Hindlimb muscle (tissue), 1 donor: ENCODE measurements around the gene AQP11. TPM values are rescaled to one million over a fixed set of nuclear protein-coding genes. Genes with fewer than 3 reads are reported as not detected.
A peak's percentile ranks its signal among the peaks of the same experiment; 100 is the strongest.
"Not testable (repeated sequence)": the region's sequence is repeated elsewhere in the genome, so short reads cannot be mapped to it uniquely, and the experiment has no call there.

ENCODE experiments used
- DNase-seq: peaks from one replicate; pipeline ENCODE4 v3.0.0-alpha.2; 2013
- polyA plus RNA-seq: library from polyadenylated mRNA; unstranded; fragments of 120-200 nt; gene quantifications from one replicate; pipeline ENCODE4 v1.2.1, GENCODE V29; 2013; ENCODE audit not compliant: insufficient read length

Gene AQP11, protein sequence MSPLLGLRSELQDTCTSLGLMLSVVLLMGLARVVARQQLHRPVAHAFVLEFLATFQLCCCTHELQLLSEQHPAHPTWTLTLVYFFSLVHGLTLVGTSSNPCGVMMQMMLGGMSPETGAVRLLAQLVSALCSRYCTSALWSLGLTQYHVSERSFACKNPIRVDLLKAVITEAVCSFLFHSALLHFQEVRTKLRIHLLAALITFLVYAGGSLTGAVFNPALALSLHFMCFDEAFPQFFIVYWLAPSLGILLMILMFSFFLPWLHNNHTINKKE
- 1.5 TPM for polyA plus RNA-seq

DNA sequence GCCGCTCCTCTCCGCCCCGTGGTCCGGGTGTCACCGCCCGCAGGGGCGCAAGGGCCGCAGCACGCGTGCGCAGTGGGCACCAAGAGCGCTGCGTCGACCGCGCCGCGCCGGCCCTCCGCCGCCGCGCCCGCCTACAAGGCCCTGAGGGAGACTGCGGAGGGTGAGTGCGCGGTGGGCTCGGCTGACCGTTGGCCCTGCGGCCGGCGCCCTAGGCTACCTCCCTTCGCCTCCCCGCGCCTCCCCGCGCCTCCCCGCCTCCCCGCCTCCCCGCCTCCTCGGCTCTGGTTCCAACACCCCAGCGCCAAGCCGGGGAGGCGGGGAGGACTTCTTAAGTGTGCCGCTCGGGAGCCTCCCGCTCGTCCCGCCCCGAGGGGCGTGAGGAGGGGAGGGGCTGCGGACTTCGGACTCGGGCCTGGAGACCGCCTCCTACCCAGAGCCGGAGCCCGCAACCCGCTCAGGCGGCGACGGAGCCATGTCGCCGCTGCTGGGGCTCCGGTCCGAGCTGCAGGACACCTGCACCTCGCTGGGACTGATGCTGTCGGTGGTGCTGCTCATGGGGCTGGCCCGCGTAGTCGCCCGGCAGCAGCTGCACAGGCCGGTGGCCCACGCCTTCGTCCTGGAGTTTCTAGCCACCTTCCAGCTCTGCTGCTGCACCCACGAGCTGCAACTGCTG lies at the start of gene AQP11:
Gene AQP11, plus strand, starts transcription at position 433 of the 673 bp plus-strand sequence. Its CDS starts 40 bp downstream, at position 473.
- DNase-seq: peak; percentile 90

DNA sequence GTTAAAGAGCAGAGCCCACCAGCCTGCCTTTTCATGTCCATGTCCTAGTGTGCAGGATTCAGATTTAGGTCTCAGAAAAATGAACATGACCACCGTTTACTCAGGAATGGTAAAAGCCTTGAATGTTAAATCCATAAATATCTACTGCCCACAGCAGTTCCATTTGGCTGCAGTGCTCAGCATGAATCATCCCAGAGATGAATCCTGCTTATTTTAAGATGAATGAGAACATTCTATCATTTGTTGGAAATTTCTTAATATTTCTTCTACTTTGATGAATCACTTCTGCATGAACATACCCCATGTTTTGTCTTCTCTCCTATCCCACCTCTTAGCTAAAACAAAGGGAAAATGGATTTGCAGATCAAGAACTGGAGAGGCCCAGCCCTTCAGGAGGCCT lies 47.5 kb upstream of the AQP11 start:
- no peak for DNase-seq

DNA sequence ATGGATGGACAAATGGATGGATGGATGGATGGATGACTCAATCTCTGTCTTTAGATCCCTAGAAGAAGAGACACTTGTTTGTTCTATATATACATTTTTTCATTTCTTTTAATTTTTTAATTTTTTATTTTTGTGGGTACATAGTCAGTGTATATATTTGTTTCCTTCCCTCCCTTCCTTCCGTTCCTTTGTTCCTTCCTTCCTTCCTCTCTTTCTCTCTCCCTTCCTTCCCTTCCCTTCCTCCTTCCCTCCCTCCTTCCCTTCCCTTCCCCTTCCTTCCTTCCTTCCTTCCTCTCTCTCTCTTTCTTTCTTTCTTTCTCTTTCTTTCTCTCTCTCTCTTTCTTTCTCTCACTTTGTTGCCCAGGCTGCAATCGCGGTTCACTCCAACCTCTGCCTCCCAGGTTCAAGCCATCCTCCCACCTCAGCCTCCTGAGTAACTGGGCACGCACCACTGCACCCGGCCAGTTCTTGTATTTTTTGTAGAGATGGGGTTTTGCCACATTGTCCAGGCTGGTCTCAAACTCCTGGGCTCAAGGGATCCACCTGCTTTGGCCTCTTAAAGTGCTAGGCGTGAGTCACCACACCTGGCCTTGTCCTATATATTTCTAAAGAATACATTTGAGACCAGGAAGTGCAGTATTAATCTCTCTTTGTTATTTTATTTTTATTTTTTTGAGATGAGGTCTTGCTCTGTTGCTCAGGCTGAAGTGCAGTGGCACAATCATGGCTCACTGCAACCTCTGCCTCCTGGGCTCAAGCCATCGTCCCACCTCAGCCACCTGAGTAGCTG lies 42.5 kb upstream of the AQP11 start:
- no peak for DNase-seq

DNA sequence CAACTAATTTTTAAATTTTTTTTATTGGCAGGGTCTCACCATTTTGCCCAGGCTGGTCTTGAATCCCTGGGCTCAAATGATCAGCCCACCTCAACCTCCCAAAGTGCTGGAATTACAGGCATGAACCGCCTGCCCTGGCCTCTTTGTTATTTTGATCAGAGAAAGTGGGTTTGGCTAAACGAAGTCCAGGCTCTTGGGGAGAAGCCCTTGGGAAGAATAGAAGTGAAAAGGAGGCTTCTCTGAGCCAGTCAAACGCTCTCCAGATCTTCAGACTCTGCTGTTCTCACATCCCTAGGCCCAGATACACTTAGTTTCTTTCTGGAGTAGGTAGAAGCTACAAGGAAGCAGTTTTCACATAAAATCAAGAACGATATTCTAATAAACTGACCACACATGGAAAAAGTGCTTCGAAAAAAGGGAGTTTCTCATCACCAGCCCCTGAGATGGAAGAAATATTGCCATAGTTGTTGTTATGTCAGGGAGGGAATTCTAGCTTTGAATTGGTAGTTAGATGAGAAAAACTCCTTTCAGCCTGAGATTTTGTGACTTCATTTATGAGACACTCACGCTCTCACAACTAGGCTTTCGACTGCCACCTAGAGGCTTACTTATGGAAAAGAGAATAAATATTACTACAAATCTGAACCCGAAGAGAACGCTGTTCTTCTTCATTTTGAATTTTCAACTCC lies 41.7 kb upstream of the AQP11 start:
- DNase-seq: peak; percentile 73

DNA sequence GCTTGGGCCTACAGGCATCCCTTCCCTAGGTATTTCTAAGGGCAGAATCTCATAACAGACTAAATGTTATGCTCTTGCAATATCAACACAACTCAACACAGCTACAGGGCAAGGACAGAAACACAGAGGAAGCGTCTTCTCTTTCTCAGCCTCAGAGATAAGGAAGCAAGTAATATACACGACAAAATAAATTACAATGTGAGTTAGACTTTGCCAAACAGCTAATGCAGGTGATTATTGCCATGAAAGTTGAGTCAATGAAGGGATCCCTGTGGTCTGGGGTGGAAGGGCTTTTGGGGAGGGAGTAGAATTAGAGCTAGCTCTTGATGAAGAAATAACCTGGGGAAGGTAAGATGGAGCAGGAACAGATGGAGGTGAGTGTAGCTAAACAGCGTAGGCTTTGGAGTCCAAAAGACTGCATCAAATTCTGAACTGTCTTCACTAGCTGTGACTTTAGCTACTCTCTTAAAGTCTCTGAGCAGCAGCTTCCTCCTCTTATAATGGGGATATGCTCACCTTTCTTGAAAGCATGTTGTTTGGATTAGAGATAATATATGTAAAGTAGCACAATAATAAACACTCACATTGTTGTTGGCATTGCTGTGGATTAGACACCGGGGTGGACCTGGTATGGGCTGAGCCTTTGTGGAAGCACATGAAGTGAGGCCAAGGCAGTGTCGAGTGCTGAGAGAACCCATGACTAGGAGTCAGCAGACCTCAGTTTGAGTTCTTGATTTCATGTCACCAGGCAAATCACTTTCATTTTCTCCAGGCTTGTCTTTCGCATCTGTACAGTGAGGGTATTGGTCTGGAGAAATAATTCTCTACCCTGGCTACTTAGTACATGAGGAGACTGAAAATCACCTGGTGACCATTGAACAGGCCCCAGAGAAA lies 41.0 kb upstream of the AQP11 start:
- no peak for DNase-seq

DNA sequence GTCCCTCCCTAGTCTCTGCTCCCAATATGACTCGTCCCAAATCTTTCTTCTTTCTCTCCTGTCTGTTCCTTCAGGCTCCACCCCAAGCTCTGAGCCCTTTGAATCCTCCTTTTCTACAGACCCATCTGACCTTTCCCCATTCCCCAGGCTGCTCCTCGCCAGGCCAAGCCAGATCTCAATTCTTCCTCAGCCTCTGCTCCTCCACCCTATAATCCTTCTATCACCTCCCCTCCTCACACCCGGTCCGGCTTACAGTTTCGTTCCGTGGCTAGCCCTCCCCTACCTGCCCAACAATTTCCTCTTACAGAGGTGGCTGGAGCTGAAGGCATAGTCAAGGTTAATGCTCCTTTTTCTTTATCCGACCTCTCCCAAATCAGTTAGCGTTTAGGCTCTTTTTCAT lies 38.3 kb upstream of the AQP11 start:
- DNase-seq: not testable (repeated sequence)

DNA sequence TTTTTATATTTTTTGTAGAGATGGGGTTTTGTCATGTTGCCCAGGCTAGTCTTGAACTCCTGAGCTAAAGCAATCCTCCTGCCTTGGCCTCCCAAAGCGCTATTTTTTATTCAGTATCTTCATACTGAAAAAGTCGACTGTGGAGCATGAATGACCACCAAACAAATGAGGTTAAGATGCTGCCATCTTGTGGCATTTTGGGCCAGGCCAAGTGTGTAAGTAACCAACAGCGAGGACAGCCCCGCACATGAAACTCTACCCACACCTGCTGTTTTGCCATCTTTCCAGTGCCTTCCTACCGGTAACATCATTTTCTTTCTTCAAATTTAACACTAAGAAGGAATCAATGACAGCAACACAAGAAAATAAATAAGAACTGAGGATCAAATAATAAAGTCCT lies 32.2 kb upstream of the AQP11 start:
- no peak for DNase-seq

DNA sequence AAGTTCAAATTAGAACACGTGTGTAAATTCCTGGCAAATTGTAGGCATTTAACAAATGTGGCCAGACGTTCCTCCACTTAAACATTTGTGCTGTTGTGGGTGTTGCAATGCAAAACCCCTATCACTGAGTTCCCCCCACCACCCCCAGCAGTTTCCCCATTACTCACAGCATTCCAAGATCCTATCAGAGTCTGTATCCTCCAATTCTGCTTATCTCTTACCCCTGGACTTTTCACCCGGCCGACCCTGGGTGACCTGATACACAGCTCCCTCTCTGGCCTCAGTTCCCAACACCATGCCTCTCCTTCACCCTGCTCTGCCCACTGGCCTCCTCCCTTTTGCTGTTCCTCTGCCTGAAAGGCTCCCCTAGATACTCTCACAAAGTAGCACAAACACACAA lies 31.4 kb upstream of the AQP11 start:
- no peak for DNase-seq

DNA sequence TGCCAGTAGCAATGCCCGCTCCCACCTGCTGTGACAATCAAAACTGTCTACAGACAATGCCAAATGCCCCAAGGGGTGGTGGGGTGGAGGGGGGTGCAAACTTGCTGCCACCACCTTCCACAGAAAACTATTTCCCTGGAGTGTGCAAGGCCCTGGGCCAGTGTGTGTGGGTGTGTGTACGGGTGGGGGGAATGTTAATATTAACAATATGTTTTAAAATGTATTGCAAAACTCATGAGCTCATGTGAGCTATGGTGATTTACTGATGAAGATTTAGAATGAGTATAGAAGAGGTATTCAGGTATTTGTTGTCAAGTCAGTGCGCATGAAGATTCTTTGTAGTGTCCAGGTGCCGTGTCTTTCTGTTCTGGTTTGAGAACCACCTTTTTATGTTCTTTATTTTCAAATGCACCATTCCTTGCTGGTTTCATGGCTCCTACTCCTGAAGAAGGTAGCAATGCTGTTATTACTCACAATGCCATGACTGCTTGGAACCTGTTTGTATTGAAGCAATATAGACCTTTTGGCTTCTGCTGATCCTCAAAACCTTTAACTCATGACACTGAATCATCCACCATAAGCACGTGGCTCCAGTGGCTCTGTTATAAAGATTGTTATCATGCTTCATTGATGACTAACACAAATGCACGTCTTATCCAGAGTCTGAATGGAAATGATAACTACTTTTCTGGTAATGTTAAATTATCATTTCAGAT lies 29.9 kb upstream of the AQP11 start:
- no peak for DNase-seq

DNA sequence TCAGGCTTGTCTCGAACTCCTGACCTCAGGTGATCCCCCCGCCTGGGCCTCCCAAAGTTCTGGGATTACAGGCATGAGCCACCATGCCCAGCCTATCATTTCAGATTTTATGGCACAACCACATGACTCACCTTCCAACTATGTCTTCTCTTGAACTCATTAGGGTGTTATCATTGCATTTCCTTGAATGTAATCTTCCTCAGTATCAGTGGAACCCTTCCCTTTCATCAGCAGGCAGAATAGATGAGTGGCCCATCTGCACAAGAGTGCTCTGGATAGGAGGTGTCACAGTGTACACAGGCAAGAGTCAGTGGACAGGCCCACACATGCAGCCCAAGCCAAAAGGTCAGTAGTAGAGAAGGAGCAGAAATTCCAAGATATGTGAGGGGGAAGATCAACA lies 29.1 kb upstream of the AQP11 start:
- DNase-seq: no peak

DNA sequence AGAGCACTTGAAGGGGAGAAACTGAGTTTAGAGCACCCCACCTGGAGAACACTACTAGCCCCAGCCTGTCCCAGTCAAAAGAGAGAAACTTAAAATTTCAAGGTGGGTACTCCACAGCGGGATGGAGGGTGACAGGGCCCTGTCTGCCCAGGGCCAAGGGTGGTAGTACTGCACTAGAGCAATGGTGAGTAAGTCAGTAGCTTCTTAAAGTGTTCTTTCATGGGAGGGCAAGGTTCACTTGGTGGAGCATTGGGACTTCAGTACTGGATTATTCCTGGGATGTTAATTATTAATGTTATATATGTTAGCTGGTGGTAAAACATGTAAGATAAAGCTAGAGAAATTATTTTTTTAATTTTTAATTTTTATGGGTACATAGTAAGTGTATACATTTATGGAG lies 28.5 kb upstream of the AQP11 start:
- no peak for DNase-seq

DNA sequence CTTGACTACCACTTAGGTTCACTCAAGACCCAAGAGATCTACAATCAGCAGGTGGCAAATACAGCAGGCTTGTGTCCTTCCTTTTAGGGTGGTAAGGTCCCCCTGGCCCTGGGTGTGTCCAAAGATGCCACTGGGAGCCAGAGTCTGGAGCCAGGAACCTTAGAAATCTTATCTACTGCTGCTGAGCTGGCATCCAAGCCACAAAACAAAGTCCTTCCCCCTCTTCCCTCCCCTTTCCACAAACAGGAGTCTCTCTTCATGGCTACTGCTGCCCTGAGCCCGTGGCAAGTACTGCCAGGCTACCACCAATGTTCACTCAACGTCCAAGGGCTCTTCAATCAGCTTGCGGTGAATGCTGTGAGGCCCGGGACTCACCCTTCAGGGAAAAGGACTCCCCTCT lies 21.4 kb upstream of the AQP11 start:
- no peak for DNase-seq

DNA sequence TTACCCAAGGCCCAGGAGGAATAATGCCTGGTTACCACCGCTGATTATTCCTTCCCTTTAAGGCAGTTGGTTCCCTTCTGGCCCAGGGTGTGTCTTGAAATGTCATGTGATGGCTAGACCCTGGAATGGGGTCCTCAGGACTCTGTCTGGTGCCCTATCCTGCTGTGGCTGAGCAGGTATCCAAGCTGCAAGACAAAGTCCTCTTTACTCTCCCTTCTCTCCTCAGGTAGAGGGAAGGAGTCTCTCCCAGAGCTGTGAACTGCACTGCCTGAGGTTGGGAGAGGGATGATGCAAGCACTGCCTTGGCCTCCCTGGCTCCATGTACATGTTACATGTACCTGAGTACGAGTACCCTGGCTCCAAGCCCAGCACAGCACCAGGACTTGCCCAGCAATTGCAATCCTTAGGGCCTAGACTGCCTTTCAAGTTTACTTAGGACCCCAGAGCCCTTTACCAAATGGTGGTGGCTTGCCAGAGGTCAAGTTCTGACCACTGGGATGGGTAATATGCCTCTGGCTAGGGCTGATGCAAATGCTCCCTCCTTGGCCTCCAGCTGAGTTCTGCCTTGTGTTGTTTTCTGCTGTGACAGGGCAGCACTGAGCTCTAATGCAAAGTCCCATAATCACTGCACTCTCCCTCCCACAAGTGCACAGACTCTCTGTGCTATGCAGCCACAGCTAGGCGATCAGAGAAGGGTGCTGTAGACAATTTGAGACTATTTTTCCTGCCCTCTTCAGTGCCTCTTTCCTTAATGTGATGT lies 20.7 kb upstream of the AQP11 start:
- DNase-seq: no peak

DNA sequence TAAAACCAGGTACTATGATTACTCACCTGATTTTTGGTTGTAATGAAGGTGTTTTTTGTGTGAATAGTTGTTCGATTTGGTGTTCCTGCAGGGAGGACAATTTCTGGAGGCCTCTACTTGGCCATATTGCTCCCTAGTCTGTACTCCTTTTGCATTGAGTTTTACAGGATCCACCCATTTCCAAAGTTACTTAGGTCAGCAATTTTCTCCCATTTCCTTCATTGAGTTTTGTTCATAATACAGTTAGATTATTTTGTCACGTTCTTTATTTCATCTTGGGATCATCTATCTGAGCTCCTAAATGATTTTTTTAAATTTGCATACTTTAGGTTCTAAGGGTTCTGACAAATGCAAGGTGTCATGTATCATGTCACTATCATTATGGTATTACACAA lies 20.1 kb upstream of the AQP11 start:
- no peak for DNase-seq

DNA sequence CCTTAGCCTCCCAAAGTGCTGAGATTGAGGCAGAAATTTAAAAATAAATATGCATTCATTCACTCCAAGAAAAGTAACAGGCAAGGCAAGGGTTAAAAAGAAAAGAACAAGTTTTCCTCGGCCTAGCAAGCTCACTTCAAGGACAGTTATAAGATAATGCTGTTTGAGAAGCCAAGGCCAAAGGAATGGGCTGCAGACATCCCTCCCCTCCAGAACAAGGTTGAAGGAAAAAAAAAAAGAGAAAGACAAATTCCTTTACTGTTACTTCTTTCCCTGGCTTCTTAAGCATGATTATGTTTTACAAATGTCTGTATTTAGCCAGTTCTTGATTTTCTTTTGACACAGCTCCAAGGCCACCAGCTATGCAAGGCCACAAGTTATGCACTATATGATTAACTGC lies 18.9 kb upstream of the AQP11 start:
- DNase-seq: not testable (repeated sequence)

DNA sequence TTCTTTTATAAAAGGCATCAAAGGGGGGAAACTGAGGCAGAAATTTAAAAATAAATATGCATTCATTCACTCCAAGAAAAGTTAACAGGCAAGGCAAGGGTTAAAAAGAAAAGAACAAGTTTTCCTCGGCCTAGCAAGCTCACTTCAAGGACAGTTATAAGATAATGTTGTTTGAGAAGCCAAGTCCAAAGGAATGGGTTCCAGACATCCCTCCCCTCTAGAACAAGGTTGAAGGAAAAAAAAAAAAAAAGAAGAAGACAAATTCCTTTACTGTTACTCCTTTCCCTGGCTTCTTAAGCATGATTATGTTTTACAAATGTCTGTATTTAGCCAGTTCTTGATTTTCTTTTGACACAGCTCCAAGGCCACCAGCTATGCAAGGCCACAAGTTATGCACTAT lies 14.3 kb upstream of the AQP11 start:
- DNase-seq: not testable (repeated sequence)

DNA sequence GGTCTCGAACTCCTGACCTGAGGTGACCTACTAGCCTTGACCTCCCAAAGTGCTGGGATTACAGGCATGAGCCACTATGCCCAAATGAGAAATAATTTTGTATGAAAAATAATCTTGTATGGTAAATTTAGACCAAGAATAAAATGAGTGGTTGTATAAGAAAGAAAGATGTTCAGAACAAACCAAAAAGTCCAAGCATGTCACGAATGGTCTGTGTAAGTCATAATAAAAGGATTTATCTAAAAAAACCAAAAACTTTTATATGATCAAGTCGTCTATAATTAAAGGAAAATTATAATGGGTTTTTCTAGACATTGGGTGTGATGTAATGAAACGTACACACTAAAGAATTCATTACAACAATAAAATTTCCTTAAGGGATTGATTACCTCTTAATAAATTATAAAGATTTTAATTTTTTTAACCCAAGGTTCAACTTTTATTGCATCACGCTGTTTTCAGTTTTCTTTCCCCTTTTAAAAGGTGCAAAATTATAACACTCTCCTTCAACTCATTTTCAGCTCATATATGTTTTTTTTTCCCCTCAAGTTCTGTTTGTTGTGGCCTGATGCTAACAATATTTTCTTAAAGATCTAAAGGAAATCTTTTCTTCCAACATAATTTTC lies 8.9 kb upstream of the AQP11 start:
- DNase-seq: no peak

DNA sequence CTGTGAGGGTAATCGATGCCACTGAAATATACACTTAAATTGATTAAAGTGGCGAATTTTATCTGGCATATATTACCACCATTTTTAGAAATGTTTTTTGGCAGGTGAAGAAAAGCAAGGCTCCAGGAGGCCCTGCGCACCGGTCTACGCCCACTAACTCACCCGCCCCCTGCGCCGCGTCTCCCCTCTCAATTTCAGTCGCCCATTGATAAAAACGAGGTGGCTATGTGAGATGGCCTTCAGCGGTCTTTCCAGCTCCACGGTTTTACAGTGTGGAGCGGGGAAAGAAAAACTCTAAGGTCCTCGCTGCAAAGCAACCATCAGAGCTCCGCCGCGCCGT lies 602 bp upstream of the AQP11 start:
- no peak for DNase-seq

DNA sequence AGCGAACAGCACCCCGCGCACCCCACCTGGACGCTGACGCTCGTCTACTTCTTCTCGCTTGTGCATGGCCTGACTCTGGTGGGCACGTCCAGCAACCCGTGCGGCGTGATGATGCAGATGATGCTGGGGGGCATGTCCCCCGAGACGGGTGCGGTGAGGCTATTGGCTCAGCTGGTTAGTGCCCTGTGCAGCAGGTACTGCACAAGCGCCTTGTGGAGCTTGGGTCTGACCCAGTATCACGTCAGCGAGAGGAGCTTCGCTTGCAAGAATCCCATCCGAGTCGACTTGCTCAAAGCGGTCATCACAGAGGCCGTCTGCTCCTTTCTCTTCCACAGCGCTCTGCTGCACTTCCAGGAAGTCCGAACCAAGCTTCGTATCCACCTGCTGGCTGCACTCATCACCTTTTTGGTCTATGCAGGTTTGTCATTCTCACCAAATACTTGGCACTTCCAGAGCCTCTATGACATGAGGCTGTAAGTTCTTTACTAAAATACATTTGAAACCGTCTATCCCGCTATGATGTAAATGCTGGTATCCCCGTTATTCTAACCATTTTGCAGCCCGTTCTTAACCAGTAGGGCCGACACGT lies 535 bp downstream of the AQP11 start:
- DNase-seq: peak; percentile 32

DNA sequence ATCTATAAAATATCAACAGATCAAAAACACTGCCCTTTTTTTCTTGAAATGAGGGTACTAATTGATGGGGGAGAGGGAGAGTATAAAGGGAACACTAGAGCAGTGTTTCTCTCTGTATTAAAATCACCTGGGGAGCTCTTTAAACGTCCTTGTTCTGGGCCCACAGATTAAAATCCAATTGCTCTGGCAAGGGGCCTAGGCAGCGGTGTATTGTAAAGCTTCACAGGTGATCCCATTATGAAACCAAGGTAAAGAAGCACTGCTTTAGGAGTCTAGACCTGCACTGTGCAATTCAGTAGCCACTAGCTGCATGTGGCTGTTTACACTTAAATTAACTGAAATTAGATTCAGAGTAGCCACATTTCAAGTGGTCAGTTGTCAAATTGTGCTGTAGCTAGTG lies 3.0 kb downstream of the AQP11 start:
- no peak for DNase-seq
